NT2/D1 (cell line): ENCODE data around the gene ZNF823.

Experiments
- DNase-seq: peaks from one replicate; pipeline ENCODE4 v3.0.0-alpha.2; 2011; ENCODE audit warnings: low read depth, low spot score
- H3K27me3 ChIP-seq: 2 replicates; pipeline ENCODE4 v1.6.0; 2011; ENCODE audit warnings: mild to moderate bottlenecking; ENCODE audit not compliant: insufficient read length, insufficient read depth
- H3K36me3 ChIP-seq: 2 replicates; pipeline ENCODE4 v1.6.1; 2011; ENCODE audit warnings: mild to moderate bottlenecking, low read length, mixed read lengths; ENCODE audit not compliant: insufficient read depth, insufficient read length
- H3K4me1 ChIP-seq: 2 replicates; pipeline ENCODE4 v1.5.1; 2011; ENCODE audit not compliant: insufficient read depth, insufficient read length
- H3K4me3 ChIP-seq: 2 replicates; pipeline ENCODE4 v1.5.1; 2011; ENCODE audit warnings: low read depth; ENCODE audit not compliant: insufficient read length
- H3K9ac ChIP-seq: 2 replicates; pipeline ENCODE4 v1.6.0; 2011; ENCODE audit warnings: low read depth; ENCODE audit not compliant: insufficient read length
- H3K9me3 ChIP-seq: 2 replicates; pipeline ENCODE4 v1.5.1; 2011; ENCODE audit warnings: mild to moderate bottlenecking, low read length; ENCODE audit not compliant: insufficient read depth
- SUZ12 ChIP-seq: IDR thresholded peaks from 2 replicates; pipeline ENCODE4 v1.6.1; 2011; ENCODE audit not compliant: insufficient read length, insufficient read depth; ENCODE audit errors: extremely low read depth
- YY1 ChIP-seq: IDR thresholded peaks from 2 replicates; pipeline ENCODE4 v1.6.1; 2011; ENCODE audit not compliant: insufficient read length, insufficient read depth
- ZNF274 ChIP-seq: IDR thresholded peaks from 2 replicates; pipeline ENCODE4 v1.6.1; 2011; ENCODE audit warnings: mild to moderate bottlenecking, low read depth, low read length

Gene ZNF823

GRCh38 chr19:11735375-11735774 is 3.4 kb downstream of the ZNF823 start:
- Histone ChIP-seq H3K36me3 (peaks cover 17% of the 10 kb centered on the region), H3K9ac (no peak overlapping the region), H3K4me3 (no peak overlapping the region), H3K27me3 (no peaks in the 10 kb centered on the region), H3K4me1 (no peaks in the 10 kb centered on the region), H3K9me3 (no peaks in the 10 kb centered on the region)
- no peak for TF ChIP-seq YY1
- TF ChIP-seq SUZ12, result no peak
- no peak for TF ChIP-seq ZNF274
- no peak for DNase-seq

- H3K9ac ChIP-seq, result no peak overlapping the region
- no peaks in the 10 kb centered on the region for H3K4me1 ChIP-seq
- peaks cover 13% of the 10 kb centered on the region for H3K9me3 ChIP-seq
- no peak overlapping the region for H3K4me3 ChIP-seq
- no peak for DNase-seq
- no peaks in the 10 kb centered on the region for H3K27me3 ChIP-seq
- peaks cover 36% of the 10 kb centered on the region for H3K36me3 ChIP-seq
- TF ChIP-seq YY1, result no peak
Measured at GRCh38 chr19:11729586-11729985, 9.2 kb downstream of the ZNF823 start.

- Histone ChIP-seq H3K4me3 (no peak overlapping the region), H3K36me3 (peaks cover 63% of the 10 kb centered on the region), H3K9ac (no peak overlapping the region), H3K9me3 (peaks cover 59% of the 10 kb centered on the region), H3K4me1 (no peaks in the 10 kb centered on the region), H3K27me3 (no peaks in the 10 kb centered on the region)
- DNase-seq, result no peak
- TF ChIP-seq YY1 (no peak), ZNF274 (no peak; the same call in none of the 2 replicates), SUZ12 (no peak)
Measured at GRCh38 chr19:11722414-11722813, 16.3 kb downstream of the ZNF823 start.

GRCh38 chr19:11721681-11722080 is 17.1 kb downstream of the ZNF823 start:
- Histone ChIP-seq H3K36me3 (peaks cover 59% of the 10 kb centered on the region), H3K9ac (no peak overlapping the region), H3K27me3 (no peaks in the 10 kb centered on the region), H3K4me1 (no peaks in the 10 kb centered on the region), H3K4me3 (no peak overlapping the region), H3K9me3 (peaks cover 59% of the 10 kb centered on the region)
- TF ChIP-seq SUZ12, result no peak
- TF ChIP-seq ZNF274, result no peak
- TF ChIP-seq YY1, result no peak
- DNase-seq, result no peak

GRCh38 chr19:11710313-11710712 is 28.4 kb downstream of the ZNF823 start:
- DNase-seq, result no peak
- Histone ChIP-seq H3K36me3 (no peaks in the 10 kb centered on the region), H3K9ac (no peak overlapping the region), H3K9me3 (no peaks in the 10 kb centered on the region), H3K27me3 (no peaks in the 10 kb centered on the region), H3K4me3 (no peak overlapping the region), H3K4me1 (no peaks in the 10 kb centered on the region)
- TF ChIP-seq ZNF274, result no peak
- no peak for TF ChIP-seq YY1
- TF ChIP-seq SUZ12, result no peak

GRCh38 chr19:11708457-11708856 is 30.3 kb downstream of the ZNF823 start:
- no peak for TF ChIP-seq SUZ12
- TF ChIP-seq ZNF274, result no peak
- no peak for TF ChIP-seq YY1

GRCh38 chr19:11705474-11705873 is 33.3 kb downstream of the ZNF823 start:
- Histone ChIP-seq H3K9me3 (no peaks in the 10 kb centered on the region), H3K4me1 (no peaks in the 10 kb centered on the region), H3K4me3 (no peak overlapping the region), H3K27me3 (no peaks in the 10 kb centered on the region), H3K9ac (no peak overlapping the region), H3K36me3 (no peaks in the 10 kb centered on the region)
- TF ChIP-seq SUZ12 (no peak), ZNF274 (no peak), YY1 (no peak)
- no peak for DNase-seq

More at GRCh38 chr19:11708457-11708856, 30.3 kb downstream of the ZNF823 start:
- H3K36me3 ChIP-seq, result no peaks in the 10 kb centered on the region
- DNase-seq, result no peak
- H3K4me3 ChIP-seq, result no peak overlapping the region
- H3K9ac ChIP-seq, result no peak overlapping the region
- H3K9me3 ChIP-seq, result no peaks in the 10 kb centered on the region
- no peaks in the 10 kb centered on the region for H3K4me1 ChIP-seq
- H3K27me3 ChIP-seq, result no peaks in the 10 kb centered on the region

- Histone ChIP-seq H3K27me3 (no peaks in the 10 kb centered on the region), H3K9me3 (no peaks in the 10 kb centered on the region), H3K4me3 (no peak overlapping the region), H3K9ac (no peak overlapping the region), H3K4me1 (no peaks in the 10 kb centered on the region), H3K36me3 (no peaks in the 10 kb centered on the region)
- TF ChIP-seq ZNF274, result no peak
- TF ChIP-seq SUZ12, result no peak
- TF ChIP-seq YY1, result no peak
- no peak for DNase-seq
Measured at GRCh38 chr19:11704626-11705025, 34.1 kb downstream of the ZNF823 start.
